ENCODE results near the gene SEMA3G.

Gene SEMA3G

GRCh38 chr3:52394751-52395502 lies 50.0 kb downstream of the SEMA3G start:
- DNase-seq, result no peak

GRCh38 chr3:52393959-52394670 lies 50.8 kb downstream of the SEMA3G start:
- DNase-seq, result no peak

- no peak for DNase-seq
These were observed 51.6 kb downstream of the SEMA3G start for GRCh38 chr3:52393131-52393807.

GRCh38 chr3:52392216-52392930 lies 52.5 kb downstream of the SEMA3G start:
- no peak for DNase-seq

GRCh38 chr3:52391096-52391495 lies 53.8 kb downstream of the SEMA3G start:
- DNase-seq, result no peak

GRCh38 chr3:52388933-52389332 lies 56.0 kb downstream of the SEMA3G start:
- no peak for DNase-seq

GRCh38 chr3:52388348-52388821 lies 56.5 kb downstream of the SEMA3G start:
- no peak for DNase-seq

- DNase-seq, result no peak
These were observed 57.4 kb downstream of the SEMA3G start for GRCh38 chr3:52387481-52387880.

- DNase-seq, result peak; percentile 14
These were observed 59.7 kb downstream of the SEMA3G start for GRCh38 chr3:52385157-52385556.

GRCh38 chr3:52384019-52384761 lies 60.7 kb downstream of the SEMA3G start:
- DNase-seq, result no peak

- no peak for DNase-seq
These were observed 61.5 kb downstream of the SEMA3G start for GRCh38 chr3:52383446-52383845.
